Epithelial cell of prostate (primary cell): ENCODE measurements around the gene FNDC5.

Experiments used
- DNase-seq: peaks from one replicate; pipeline ENCODE4 v3.0.0-alpha.2; 2011; ENCODE audit warnings: low read depth, low spot score
- H3K27ac ChIP-seq: fragments of 450-650 bp; 2 replicates; pipeline ENCODE4 v1.5.1; 2017; ENCODE audit warnings: mild to moderate bottlenecking

The FNDC5 gene

DNA sequence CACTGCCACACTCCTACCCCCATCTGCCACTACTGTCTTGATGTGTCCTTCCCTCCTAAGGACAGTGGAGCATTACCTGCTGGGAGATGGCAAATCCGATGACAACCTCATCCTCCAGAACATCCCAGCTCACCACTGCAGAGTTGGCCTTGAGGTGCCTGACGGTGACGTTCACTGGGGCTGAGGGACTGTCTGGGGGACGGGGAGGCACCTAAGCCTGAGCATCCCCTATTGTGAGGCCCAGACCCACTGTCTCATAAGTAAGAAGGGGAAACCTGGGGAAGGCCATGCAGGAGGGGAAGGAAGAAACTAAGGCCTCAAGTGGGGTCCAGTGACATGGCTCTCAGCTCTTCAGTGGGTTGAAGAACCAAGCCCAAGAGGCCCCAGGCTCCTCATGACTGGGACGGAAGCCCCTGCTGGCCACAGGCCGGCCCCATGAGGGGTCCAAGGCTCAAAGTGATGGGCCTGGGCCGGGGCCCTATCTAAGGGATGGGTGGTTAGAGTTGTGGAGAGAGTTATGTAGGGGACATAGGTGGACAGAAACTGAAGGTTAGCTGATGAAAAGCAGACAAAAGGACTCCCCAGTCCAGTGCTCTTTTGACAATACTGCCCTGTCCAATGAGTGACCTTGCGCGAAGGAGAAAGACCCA lies 1.8 kb downstream of the FNDC5 start:
- no peak overlapping the region for H3K27ac ChIP-seq
- no peak for DNase-seq

GRCh38 chr1:32868085-32868484 lies 2.6 kb downstream of the FNDC5 start:
- DNase-seq: no peak
- H3K27ac ChIP-seq: no peak overlapping the region

DNA sequence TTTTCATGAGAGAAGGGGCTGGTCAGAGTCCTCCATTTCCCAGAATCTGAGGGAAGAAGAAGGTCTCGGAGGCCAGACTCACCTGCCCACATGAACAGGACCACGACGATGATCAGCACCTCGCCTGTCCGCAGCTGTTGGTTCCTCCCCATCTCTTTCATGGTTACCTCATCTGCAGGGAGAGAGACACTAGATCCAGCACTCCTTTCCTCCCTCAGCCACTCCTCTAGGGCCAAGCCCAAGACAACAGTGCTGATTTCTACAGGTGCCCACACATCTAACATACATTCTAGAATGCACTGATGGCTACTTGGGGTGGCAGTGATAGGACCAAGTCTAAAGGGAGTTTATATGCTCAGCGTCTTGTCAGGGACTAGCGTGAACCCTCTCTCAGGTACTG lies 3.0 kb downstream of the FNDC5 start:
- DNase-seq: no peak
- H3K27ac ChIP-seq: no peak overlapping the region

GRCh38 chr1:32867151-32867550 lies 3.6 kb downstream of the FNDC5 start:
- no peak for DNase-seq
- H3K27ac ChIP-seq: no peak overlapping the region

DNA sequence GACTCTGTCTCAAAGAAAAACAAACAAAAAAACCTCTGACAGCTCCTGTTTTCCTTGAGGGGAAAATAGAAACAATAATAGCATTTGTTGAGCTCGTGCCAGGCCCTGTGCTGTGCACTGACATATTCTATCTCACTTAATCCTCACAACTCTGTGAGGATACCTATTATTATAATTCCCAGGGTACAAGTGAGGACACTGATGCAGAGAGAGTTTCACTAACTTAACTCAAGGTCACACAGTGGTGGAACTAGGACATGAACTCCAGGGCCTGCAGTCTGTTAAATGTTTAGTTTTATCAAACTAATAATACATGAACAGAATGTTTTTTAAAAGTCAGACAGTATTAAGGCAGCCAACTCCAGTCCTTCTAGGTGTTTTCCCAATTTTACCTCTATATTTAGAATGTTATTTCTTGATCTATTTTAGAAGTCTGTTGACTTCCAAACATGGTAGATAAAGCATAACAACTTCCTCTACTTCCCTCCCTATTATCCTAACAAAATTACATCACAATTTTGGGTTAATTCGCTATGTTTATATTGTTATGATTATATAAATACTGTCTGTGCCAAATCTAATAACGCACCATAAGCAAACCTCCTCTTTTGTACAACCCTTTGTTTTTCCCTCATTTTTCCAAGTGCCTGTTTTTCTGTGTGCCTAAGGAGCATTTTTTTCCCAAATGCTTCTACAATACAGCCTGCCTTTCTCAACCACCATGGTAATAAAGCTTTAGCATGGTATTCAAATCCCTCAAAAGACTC lies 4.9 kb downstream of the FNDC5 start:
- H3K27ac ChIP-seq: no peak overlapping the region
- no peak for DNase-seq

DNA sequence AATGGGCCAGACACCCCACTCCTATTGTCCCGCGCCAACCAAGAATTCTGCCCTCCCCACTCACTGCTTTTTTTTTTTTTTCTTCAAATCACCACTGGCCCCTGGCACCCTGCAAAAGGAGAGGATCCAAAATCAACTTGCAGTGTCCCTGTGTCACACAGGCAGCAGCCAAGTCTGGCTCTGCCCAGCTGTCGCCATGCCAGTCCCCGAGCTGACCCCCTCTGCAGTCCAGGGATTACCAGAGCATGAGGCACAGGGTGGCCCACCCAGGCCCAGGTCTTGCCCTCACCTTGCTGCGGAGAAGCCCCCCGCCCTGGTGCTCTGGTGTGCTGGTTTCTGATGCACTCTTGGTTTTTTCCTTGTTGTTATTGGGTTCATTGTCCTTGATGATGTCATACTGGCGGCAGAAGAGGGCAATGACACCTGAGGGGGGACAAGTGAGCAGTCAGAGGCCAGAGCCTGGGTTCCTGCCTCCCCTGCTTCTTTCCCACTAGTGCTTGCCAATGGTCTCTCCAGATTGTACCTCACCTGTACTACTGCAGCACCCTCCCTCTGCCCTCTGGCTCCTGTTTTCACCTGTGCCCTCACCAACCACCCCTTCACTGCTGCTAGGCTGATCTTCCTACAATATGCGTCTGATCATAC lies 6.2 kb downstream of the FNDC5 start:
- no peak overlapping the region for H3K27ac ChIP-seq
- no peak for DNase-seq

DNA sequence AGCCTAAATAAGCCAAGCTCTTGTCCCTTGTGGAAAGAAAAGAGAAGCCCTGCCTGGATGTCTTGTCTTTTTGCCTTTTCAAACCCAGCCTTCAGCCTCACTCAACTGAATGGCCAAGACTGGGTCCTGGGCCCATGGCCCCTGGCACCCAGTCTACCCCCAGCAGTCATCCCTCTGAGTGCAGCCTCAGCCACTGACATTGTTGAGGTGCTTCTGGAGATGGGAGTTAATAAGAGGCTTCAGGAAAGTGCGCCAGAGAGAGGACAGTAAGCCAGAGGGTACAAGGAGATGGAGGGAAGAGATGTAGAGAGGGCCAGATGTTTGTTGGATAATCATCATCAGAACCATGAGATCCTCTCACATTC lies 6.8 kb downstream of the FNDC5 start:
- no peak overlapping the region for H3K27ac ChIP-seq
- DNase-seq: no peak

DNA sequence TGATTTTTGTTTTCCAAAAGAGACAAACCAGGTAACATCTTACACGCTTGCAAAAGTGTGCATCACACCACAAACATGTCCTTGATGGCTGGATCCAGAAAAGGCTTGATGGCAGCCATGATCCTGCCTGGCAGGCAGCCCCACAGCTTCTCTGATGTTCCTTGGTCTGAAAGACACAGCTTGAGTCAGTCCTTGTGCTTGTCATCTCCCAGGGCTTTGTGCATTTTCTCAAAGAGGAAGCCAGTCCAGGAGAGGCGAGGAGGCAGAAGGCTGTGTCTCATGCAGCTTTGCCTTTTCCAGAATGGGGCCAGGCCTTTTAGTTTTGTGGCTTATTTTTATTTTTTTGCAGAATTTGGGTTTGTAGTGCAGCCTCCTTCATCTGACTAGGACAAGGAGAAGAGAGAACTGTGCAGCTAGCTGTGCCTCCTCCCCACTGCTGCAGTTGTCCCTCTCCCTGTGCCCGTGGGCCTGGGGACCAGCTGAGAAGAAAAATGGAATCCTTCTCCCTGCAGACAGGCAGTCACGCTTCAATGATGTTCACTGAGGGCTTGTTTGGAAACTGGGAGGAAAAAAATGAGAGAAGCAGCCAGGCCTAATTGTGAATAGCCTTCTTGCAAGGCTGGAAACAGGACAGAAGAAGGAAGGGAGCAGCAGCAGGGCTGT lies 7.4 kb downstream of the FNDC5 start:
- H3K27ac ChIP-seq: no peak overlapping the region
- DNase-seq: no peak

- DNase-seq: no peak
- H3K27ac ChIP-seq: no peak overlapping the region
Measured at GRCh38 chr1:32861904-32862695, 8.6 kb downstream of the FNDC5 start.

DNA sequence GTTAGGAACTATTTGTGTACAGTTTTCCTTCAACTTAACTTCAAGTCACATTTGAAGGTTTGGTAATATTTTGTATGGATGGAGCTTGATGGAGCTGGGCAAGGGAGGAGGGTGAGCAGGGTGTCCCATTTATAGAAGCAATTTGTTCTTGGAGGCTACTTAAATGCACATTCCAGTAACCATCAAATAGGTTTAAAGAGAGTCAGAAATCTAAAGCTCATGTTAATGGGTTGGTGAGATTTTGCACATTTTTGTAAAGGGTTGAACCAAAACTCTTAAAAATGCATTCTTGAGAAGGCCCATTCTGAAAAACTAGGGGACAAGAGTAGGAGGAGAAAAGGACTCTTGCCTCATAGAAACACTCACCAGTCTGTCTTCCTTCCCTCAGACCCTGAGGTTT lies 10.1 kb downstream of the FNDC5 start:
- no peak for DNase-seq
- H3K27ac ChIP-seq: no peak overlapping the region

GRCh38 chr1:32859915-32860314 lies 10.8 kb downstream of the FNDC5 start:
- H3K27ac ChIP-seq: no peak overlapping the region
- DNase-seq: no peak

DNA sequence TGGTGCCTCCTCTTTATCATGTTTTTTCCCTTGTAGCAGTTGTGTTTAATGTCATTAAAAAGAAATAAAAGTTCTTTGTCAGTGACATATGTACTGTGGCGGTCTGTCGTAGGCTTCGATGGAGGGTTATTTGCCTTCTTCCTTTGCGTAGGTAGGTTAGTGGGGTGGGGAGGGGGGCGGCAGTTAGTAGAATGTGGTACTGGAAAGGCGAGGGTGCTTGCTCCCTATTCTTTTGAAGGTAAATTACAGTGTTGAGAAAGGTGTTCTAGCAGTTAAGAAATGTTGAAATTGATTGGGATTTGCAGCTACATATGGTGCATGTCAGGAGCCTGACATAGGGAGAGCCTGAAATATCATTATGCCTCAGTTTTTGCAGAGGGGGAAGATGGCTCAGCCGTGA lies 11.9 kb downstream of the FNDC5 start:
- no peak for DNase-seq
- H3K27ac ChIP-seq: no peak overlapping the region

DNA sequence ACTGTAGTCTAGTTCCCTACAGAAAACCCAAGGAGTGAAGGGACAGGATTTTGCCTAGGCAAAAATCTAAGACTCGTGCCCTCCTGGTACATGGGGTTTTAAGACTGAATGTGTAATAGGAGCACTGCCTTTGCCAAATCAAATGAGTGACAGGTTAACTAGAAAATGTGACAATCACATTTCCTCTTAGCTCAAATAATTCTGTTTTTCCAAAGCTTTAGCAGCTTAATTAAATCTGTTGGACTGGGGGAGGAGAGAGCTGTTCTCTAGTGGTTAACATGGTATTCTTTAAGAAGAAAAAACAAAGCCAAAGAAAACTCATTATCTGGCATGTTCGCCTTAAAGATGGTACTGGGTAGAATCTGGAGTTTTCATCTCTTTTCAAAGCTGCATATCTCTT lies 12.6 kb downstream of the FNDC5 start:
- no peak for DNase-seq
- H3K27ac ChIP-seq: no peak overlapping the region

GRCh38 chr1:32855861-32856617 lies 14.7 kb downstream of the FNDC5 start:
- DNase-seq: no peak

GRCh38 chr1:32848354-32849063 lies 22.2 kb downstream of the FNDC5 start:
- no peak for DNase-seq
- H3K27ac ChIP-seq: no peak overlapping the region

More at GRCh38 chr1:32855861-32856617, 14.7 kb downstream of the FNDC5 start:
- H3K27ac ChIP-seq: no peak overlapping the region

DNA sequence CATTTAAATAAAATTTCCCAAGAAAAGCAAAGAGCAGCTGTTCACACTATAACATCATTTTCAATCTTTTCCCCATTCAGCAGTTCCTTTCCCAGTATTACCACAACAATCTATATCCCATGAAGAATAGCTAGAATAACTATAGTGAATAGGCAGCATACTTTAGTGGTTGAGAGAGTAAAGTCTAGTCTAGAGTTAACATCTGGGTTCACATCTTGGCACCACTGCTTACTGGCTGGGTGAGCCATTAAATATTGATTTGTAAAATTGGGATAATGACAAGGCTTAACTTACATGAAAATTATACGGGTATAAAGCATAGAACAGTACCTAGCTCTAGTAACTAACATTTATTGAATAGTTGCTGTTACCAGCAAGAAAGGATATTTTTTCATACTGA lies 38.8 kb downstream of the FNDC5 start:
- no peak overlapping the region for H3K27ac ChIP-seq
- no peak for DNase-seq

DNA sequence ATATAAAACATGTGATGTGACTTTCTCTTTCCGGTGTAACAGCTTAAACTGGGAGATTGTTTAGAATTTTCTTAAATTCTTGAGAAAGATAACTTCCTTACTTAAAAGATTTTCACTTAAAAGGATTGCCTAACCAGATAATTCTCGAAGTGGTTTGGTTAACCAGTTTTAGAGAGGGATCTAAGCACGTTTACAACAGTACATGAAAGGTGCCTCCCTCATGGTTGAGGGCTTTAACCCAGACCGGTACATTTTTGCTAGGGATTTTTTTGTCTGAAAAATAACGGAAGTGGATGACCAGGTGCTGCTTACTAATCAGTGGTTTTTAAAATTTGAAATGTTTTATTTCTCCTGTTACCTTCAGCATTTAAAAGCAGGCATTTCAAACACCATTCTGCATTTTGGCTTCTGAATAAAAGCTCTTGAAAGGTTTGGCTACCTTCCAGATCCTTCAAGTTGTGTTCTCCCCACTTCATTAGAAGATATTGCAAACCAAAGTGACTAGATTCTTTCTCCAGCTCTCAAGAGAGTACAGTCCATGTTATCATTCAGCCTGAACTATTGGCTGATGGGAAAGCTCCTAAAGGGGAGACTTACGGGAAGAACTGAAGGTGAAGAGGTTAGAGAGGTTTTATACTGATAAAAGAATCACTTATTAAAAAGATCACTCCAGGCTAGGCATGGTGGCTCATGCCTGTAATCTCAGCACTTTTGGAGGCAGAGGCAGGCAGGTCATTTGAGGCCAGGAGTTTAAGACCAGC lies 40.4 kb downstream of the FNDC5 start:
- H3K27ac ChIP-seq: no peak overlapping the region
- DNase-seq: no peak

GRCh38 chr1:32828341-32828740 lies 42.4 kb downstream of the FNDC5 start:
- no peak for DNase-seq
- no peak overlapping the region for H3K27ac ChIP-seq
